NCI-H2227 (cell line): ENCODE measurements around the gene ELF3.
"Not testable (repeated sequence)": the region's sequence is repeated elsewhere in the genome, so short reads cannot be mapped to it uniquely, and the experiment has no call there.

ENCODE experiments used
- DNase-seq: peaks from one replicate; lab custom pipeline; 2025; ENCODE audit not compliant: unreplicated experiment; lab: John Stamatoyannopoulos, UW

The ELF3 gene

DNA sequence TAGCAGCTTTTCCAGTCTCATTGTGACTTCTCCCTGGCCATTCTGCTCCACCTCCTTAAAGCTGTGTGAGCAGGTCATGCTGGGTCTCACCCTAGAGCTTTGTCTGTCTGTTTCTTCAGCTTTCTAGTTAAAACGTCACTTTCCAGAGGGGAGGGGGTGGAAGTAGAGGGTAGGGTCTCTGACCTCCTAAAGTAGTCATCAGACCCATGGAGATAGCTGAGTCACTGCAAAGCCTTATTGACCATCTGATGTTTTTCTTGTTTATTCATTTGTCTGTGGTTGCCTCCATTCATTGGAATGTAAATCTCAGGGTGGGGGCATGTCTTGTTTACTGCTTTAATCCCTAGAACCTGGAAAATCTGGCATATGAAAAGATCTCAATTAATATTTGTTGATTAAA is 52.7 kb downstream of the ELF3 start:
- DNase-seq, result no peak

DNA sequence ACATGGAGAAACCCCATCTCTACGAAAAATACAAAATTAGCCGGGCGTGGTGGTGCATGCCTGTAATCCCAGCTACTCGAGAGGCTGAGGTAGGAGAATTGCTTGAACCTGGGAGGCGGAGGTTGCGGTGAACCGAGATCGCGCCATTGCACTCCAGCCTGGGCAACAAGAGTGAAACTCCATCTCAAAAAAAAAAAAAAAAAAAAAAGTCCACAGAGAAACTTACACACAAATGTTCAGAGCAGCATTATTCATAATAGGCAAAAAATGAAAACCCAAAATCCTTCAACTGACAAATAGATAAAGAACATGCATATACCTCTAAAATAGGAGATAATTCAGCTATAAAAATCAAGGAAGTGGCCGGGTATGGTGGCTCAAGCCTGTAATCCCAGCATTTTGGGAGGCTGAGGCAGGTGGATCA is 54.5 kb downstream of the ELF3 start:
- DNase-seq, result not testable (repeated sequence)
